GM12872 (cell line): ENCODE measurements around the gene SLC2A4RG.

Source experiments
- CTCF ChIP-seq: IDR thresholded peaks from 3 replicates; pipeline ENCODE4 v1.5.1; 2011; ENCODE audit warnings: low read depth, mild to moderate bottlenecking, low read length, moderate library complexity; ENCODE audit not compliant: insufficient read depth

Gene SLC2A4RG

GRCh38 chr20:63701329-63702035 lies 38.1 kb upstream of the SLC2A4RG start:
- TF ChIP-seq CTCF = no peak

- TF ChIP-seq CTCF = no peak
These were observed 37.4 kb upstream of the SLC2A4RG start for GRCh38 chr20:63702036-63702665.

- TF ChIP-seq CTCF = no peak
These were observed 36.7 kb upstream of the SLC2A4RG start for GRCh38 chr20:63702751-63703470.

- no peak for TF ChIP-seq CTCF
These were observed 36.1 kb upstream of the SLC2A4RG start for GRCh38 chr20:63703471-63703975.

- no peak for TF ChIP-seq CTCF
These were observed 35.4 kb upstream of the SLC2A4RG start for GRCh38 chr20:63703976-63704748.

- TF ChIP-seq CTCF = no peak
These were observed 34.8 kb upstream of the SLC2A4RG start for GRCh38 chr20:63704749-63705117.
